Daoy (cell line): ENCODE results near the gene GRIPAP1. TPM values are rescaled to one million over a fixed set of nuclear protein-coding genes. Genes with fewer than 3 reads are reported as not detected.

Experiments used
- DNase-seq: peaks from one replicate; pipeline ENCODE4 v3.0.0-alpha.2; 2015; ENCODE audit warnings: low read depth
- total RNA-seq: library from RNA; depleted of rRNA; stranded (reverse); fragments of >200 nt; shearing (Covaris generic); gene quantifications from 2 replicates; pipeline ENCODE4 v1.2.3, GENCODE V29; 2014; rRNA removed

The GRIPAP1 gene, protein sequence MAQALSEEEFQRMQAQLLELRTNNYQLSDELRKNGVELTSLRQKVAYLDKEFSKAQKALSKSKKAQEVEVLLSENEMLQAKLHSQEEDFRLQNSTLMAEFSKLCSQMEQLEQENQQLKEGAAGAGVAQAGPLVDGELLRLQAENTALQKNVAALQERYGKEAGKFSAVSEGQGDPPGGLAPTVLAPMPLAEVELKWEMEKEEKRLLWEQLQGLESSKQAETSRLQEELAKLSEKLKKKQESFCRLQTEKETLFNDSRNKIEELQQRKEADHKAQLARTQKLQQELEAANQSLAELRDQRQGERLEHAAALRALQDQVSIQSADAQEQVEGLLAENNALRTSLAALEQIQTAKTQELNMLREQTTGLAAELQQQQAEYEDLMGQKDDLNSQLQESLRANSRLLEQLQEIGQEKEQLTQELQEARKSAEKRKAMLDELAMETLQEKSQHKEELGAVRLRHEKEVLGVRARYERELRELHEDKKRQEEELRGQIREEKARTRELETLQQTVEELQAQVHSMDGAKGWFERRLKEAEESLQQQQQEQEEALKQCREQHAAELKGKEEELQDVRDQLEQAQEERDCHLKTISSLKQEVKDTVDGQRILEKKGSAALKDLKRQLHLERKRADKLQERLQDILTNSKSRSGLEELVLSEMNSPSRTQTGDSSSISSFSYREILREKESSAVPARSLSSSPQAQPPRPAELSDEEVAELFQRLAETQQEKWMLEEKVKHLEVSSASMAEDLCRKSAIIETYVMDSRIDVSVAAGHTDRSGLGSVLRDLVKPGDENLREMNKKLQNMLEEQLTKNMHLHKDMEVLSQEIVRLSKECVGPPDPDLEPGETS
- 9.7 and 16.9 TPM in 2 replicates for total RNA-seq

GRCh38 chrX:49002091-49002935 is at the start of gene GRIPAP1:
TSS of gene GRIPAP1 (minus strand) at chrX:49002264. CDS start at chrX:49002229, 35 bp downstream.
- peak; percentile 79 for DNase-seq

- no peak for DNase-seq
Measured at GRCh38 chrX:49043987-49044281, 41.9 kb upstream of the GRIPAP1 start.

- DNase-seq: peak; percentile 98
Measured at GRCh38 chrX:49043220-49043986, 41.3 kb upstream of the GRIPAP1 start, which contains the start of gene TFE3. TSS of gene TFE3 (minus strand) at chrX:49043357. CDS start at chrX:49043226, 131 bp downstream.

GRCh38 chrX:49042581-49043219 is 40.6 kb upstream of the GRIPAP1 start:
- DNase-seq: no peak

DNA sequence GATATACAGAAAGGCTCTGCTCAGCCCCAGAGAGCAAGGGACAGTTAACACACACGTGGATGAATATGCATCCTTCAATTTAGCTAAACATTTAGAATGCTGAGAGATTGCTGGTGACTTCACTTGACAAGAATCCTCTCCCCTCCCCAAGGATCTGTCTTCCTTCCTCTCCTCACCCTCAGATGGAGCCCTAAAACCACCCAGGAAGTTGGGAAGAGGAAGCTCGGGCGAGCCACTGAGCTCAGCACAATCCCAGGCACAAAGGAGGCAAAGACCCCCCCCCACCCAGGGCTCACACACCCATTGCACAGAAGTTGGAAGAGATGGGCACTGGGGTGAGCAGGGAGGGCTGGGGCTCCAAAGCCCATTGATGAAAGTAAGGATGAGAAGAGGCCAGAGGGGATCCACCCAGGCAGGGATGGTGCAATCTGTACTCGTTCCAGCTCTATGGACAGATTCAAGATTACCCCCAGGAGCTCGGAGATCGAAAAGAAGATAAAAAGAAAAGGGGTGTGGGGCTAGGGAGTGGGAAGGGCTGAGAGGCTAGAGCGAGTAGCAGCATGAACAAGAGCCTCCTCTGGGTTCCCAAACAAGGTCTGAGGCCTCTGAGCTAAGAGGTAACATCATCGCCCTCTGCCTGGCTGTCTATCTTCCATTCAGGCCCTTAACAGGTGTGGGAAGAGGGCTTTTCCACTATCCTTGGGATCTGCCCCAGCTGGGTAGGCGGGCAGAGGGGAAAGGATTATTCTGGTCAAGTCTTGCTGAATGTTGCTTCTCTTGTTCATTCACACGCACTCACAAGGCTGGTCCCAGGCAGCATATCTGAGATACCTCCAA is 39.9 kb upstream of the GRIPAP1 start:
- DNase-seq: peak; percentile 63

- peak; percentile 28 for DNase-seq
Measured at GRCh38 chrX:49040376-49040955, 38.4 kb upstream of the GRIPAP1 start.

- peak; percentile 91 for DNase-seq
Measured at GRCh38 chrX:49039598-49040375, 37.7 kb upstream of the GRIPAP1 start.

DNA sequence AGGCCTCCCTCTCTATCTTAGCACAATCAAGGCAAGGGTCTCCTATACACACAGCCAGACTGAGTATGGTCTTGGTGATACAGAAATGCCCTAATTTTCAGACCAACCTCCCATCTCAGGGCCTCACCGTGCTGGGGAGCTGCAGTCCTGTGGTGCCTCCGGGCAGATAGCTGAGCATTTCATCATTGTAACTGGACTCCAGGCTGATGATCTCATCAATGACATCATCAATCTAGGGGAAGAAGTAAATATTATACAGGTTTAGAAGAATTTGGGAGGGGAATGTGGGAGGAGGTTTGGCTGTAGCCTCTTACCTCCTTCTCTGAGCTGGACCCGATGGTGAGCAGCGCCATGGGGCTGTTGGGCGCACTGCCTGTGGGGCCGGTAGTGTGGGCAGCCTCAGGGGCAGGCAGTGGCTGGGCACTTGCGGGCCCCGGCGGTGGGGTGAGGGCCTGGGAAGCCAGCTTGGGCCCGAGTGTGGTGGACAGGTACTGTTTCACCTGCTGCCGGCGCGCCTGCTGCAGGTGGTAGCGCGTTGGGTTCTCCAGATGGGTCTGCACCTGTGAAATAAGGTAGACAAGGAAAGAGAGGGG is 35.9 kb upstream of the GRIPAP1 start:
- no peak for DNase-seq

DNA sequence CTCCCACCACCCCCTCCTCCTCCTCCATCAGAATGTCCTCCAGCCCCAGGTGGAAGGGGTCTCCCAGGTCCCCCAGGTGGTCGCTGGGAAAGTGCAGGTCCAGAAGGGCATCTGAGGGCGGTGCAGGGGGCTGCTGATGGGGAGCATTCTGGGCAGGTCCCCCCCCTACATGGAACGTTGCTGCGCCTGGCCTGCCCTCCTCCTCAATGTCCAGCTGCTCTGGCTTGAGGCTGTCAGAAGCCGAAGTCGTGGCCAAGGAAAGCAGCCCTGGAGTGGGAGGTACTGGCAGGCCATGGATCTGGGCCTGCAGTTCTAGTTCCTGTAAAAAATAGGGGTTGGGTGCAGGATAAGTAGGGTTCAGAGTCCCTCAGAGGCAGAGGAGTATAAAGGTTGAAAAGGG is 28.2 kb upstream of the GRIPAP1 start:
- no peak for DNase-seq

DNA sequence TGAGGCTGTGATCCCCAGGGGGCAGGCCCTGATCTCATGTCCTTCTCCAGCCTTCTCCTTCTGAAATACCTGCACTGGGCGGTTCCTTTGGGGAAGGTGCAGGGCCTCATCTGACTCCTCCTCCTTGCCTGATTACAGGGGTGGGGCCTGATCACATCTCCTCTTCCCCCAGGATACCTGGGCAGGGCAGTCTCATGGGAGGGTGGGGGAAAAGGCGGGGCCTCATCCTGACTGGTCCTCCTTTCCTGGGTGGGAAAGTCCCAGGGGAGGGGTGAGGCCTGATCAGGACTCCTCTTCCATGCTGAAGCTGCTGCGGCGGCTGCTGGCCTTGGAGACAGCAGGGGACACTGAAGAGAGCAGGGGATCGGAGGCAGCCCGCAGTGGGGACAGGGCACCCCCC is 27.8 kb upstream of the GRIPAP1 start:
- no peak for DNase-seq

DNA sequence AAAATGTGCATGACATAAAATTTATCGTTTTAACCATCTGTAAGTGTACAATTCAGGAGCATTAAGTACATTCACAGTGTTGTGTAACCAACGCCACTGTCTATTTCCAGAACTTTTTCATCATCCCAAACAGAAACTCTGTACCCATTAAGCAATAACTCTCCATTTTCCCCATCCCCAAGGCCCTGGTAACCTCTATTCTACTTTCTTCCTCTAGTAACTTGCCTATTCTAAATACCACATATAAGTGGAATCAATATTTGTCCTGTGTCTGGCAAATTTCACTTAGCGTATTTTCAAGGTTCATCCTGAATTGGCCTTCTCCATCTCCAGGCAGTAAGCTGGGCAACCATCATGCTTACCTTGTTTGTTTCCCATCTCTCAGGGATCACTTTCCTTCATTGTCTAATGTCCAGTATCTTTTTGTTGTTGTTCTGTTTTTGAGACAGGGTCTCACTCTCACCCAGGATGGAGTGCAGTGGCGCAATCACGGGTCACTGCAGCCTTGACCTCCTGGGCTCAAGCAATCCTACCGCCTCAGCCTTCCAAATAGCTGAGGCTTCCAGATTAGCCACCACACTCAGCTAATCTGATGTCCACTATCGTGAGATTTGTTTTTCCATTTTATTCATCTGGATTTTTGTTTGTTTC is 17.7 kb upstream of the GRIPAP1 start:
- no peak for DNase-seq

DNA sequence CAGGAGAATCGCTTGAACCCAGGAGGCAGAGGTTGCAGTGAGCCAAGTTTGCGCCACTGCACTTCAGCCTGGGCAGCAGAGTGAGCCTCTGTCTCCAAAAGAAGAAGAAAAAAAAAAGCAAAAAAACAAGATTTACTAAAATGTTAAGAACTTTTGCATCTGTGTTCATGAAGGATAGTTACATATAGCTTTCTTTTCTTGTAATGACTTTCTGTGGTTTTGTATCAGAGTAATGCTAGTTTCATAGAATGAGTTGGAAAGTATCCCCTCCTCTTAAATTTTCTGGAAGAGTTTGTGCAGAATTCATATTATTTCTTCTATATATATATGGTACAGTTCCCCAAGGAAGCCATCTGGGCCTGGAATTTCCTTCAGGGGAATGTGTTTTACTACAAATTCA is 17.0 kb upstream of the GRIPAP1 start:
- no peak for DNase-seq

- DNase-seq: no peak
Measured at GRCh38 chrX:49003696-49004095, 1.6 kb upstream of the GRIPAP1 start.

DNA sequence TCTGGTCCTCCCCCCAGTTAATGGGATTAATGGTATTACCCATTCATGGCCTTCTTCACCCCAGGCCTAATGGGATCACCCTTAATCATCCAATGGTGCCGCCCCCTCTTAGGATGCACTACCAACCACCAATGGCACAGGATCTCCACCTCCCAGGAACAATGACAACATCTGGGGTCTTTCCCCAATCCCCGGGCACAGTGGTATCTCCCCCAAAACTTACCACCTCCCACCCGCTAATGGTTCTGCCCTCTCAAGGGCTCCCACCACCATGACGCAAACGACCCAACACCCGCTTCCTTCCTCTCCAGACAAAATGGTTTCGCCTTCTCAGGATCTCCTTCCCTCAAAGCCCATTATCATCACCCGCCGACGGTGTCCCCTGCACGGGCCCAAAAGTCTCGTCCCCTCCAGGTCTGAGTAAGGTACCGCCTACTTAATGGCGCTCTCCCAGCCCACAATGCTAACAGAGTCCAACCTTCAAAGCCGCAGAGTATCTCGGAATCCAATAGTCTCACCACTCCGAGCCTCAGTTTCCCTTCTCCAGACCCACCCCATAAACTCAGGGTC is 458 bp downstream of the GRIPAP1 start:
- DNase-seq: peak; percentile 45

DNA sequence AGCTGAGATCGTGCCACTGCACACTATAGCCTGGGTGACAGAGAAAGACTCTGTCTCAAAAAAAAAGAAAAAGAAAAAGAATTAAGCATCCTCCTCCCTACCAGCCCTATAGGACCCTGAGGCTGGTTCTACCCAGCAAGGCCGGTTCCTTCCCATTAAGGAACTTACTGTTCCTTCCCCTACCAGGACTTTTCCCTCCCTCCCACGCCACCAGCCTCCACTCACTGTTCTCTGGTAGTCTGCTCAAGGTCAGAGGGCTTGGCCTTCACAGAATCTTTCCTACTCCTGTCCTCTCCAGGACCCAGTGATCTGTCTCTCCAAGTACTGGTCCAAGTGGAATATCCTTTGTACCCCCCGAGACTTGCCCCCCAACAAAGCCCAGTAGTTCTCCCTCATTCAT is 1.4 kb downstream of the GRIPAP1 start:
- DNase-seq: no peak

DNA sequence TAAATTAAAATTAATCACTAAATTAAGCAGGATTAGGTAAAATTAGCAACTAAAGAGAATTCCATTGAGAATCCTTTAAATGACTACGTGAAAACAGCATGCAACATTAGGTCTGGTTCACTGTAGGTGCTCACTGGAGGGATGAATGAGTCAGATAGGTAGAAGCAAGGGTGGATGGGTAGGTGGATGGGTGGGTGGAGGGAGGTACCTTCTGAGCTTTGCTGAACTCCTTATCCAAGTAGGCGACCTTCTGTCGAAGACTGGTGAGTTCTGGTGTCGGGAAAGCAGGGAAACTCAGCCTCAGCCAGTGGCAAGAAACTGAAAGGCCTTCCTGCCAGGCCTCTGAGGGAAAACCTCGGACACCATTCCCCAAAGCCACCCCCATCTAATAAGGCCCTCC is 3.0 kb downstream of the GRIPAP1 start:
- DNase-seq: no peak

- DNase-seq: no peak
Measured at GRCh38 chrX:48998391-48998790, 3.7 kb downstream of the GRIPAP1 start.
